Panc1 (cell line): ENCODE measurements around the gene MAP3K21. TPM values are rescaled to one million over a fixed set of nuclear protein-coding genes. Genes with fewer than 3 reads are reported as not detected.

Experiments used
- ATAC-seq: fragments of 200-7000 bp; cut with Tn5 transposase; 2 replicates; pipeline ENCODE4 v1.9.1; 2020; ENCODE audit warnings: mild to moderate bottlenecking, moderate library complexity
- BruUV-seq: library from RNA; stranded (reverse); fragments of 400-500 nt; replicated peaks from 2 replicates; lab custom pipeline; 2021; lab: Mats Ljungman, UMichigan
- CTCF ChIA-PET: fragments of 300-600 bp; sonication (Branson Sonifier 250); formaldehyde crosslinking; loops from one replicate; lab custom pipeline; 2022; ENCODE audit warnings: antibody characterized with exemption; lab: Charles Lee
- POLR2A ChIA-PET: fragments of 300-600 bp; sonication (Branson Sonifier 250); formaldehyde crosslinking; loops from one replicate; lab custom pipeline; 2022; ENCODE audit warnings: antibody characterized with exemption; lab: Charles Lee
- DNase-seq: peaks from one replicate; pipeline ENCODE4 v3.0.0-alpha.2; 2010; ENCODE audit warnings: low read depth, low spot score
- H3K27ac ChIP-seq: 2 replicates; pipeline ENCODE4 v1.5.1; 2011; ENCODE audit warnings: mild to moderate bottlenecking, low read length, inconsistent platforms
- H3K27me3 ChIP-seq: fragments of 200-500 bp; sonication (Bioruptor generic); 2 replicates; pipeline ENCODE4 v1.6.0; 2014; ENCODE audit warnings: low read length, inconsistent platforms; ENCODE audit not compliant: control insufficient read depth, insufficient read depth
- H3K36me3 ChIP-seq: fragments of 200-500 bp; sonication (Bioruptor generic); 2 replicates; pipeline ENCODE4 v1.5.1; 2014; ENCODE audit warnings: inconsistent platforms, mild to moderate bottlenecking, low read length, moderate library complexity; ENCODE audit not compliant: control insufficient read depth, insufficient read depth
- H3K4me1 ChIP-seq: 2 replicates; pipeline ENCODE4 v1.5.1; 2011; ENCODE audit warnings: inconsistent platforms, mild to moderate bottlenecking, low read length, moderate library complexity; ENCODE audit not compliant: control insufficient read depth, insufficient read depth
- H3K4me3 ChIP-seq, 2 experiments: 2 replicates each; pipeline ENCODE4 v1.5.1; 2011 to 2012; ENCODE audit warnings: low read depth in 2 of 2, low read length in 2 of 2, mild to moderate bottlenecking in 2 of 2, inconsistent platforms in 1 of 2, moderate library complexity in 1 of 2
- H3K9me3 ChIP-seq: fragments of 200-500 bp; sonication (Bioruptor generic); 2 replicates; pipeline ENCODE4 v1.5.1; 2014; ENCODE audit warnings: low read depth, mild to moderate bottlenecking, inconsistent platforms, low read length, moderate library complexity; ENCODE audit not compliant: control insufficient read depth, insufficient read depth
- CTCF ChIP-seq: fragments of 450-650 bp; IDR thresholded peaks from 2 replicates; pipeline ENCODE4 v1.5.1; 2017; ENCODE audit warnings: mild to moderate bottlenecking
- POLR2AphosphoS5 ChIP-seq: IDR thresholded peaks from 2 replicates; pipeline ENCODE4 v1.6.1; 2012; ENCODE audit warnings: mild to moderate bottlenecking, low read depth, low read length, moderate library complexity
- REST ChIP-seq, 2 experiments: IDR thresholded peaks; 2 replicates each; pipeline ENCODE4 v1.6.1; 2011 to 2012; ENCODE audit warnings: low read depth in 2 of 2, control low read depth in 1 of 2, low read length in 1 of 2, mild to moderate bottlenecking in 1 of 2, moderate library complexity in 1 of 2; ENCODE audit not compliant: insufficient read depth in 1 of 2
- SIN3A ChIP-seq: IDR thresholded peaks from 2 replicates; pipeline ENCODE4 v1.6.1; 2012; ENCODE audit warnings: low read depth, mild to moderate bottlenecking, low read length, moderate library complexity, borderline replicate concordance; ENCODE audit not compliant: insufficient read depth
- TCF7L2 ChIP-seq: IDR thresholded peaks from 2 replicates; pipeline ENCODE4 v1.6.1; 2011; ENCODE audit warnings: mild to moderate bottlenecking, low read depth, low read length, inconsistent platforms
- in situ Hi-C: cut with HindIII; loops from 2 replicates; pipeline ENCODE4 v1.10.0; 2016; ENCODE audit warnings: low sequenced_read_pairs, low pct_unique_long_range_greater_than_20kb
- intact Hi-C: fragments of 100-400 bp; cut with micrococcal nuclease; formaldehyde crosslinking; loops from one replicate; pipeline ENCODE4 v1.10.0; 2022; ENCODE audit not compliant: unreplicated experiment
- total RNA-seq: library from RNA; stranded (reverse); gene quantifications from one replicate; pipeline ENCODE4 v1.2.1, GENCODE V29; 2021; ENCODE audit not compliant: unreplicated experiment

Gene MAP3K21
- total RNA-seq, 1 experiment from 2014 or later, result 3.1 TPM

GRCh38 chr1:233282582-233282886 lies 45.0 kb upstream of the MAP3K21 start:
- ChIA-PET CTCF (no interaction called here), POLR2A (no interaction called here)
- intact Hi-C loops, result no loop called here
- Histone ChIP-seq H3K36me3 (no peaks in the 10 kb centered on the region), H3K9me3 (no peaks in the 10 kb centered on the region), H3K27ac (no peak overlapping the region), H3K4me3 (no peak overlapping the region), H3K27me3 (no peaks in the 10 kb centered on the region), H3K4me1 (no peaks in the 10 kb centered on the region)
- no peak for TF ChIP-seq SIN3A
- TF ChIP-seq REST (IDR thresholded peaks at IDR 0.05; ENCODE audit: insufficient read depth in 1 of 2, low read depth in 2 of 2, low read length in 1 of 2), result no peak
- no TSS peak for BruUV-seq
- no peak for ATAC-seq
- in situ Hi-C loops, result no loop called here
- no peak for DNase-seq

- intact Hi-C loops (no loop called here), in situ Hi-C loops (no loop called here)
- no peak for TF ChIP-seq CTCF
- TF ChIP-seq TCF7L2, result no peak
- no peak for TF ChIP-seq REST (IDR thresholded peaks at IDR 0.05; ENCODE audit: insufficient read depth in 1 of 2, low read depth in 2 of 2, low read length in 1 of 2)
- TF ChIP-seq POLR2AphosphoS5, result no peak
- TF ChIP-seq SIN3A, result no peak
- no peaks in the 10 kb centered on the region for H3K4me1 ChIP-seq
- no peak for DNase-seq
- no peaks in the 10 kb centered on the region for H3K9me3 ChIP-seq
- BruUV-seq, result no TSS peak
- POLR2A ChIA-PET, result no interaction called here
- ATAC-seq, result no peak
- H3K27ac ChIP-seq, result no peak overlapping the region
- no peaks in the 10 kb centered on the region for H3K36me3 ChIP-seq
- CTCF ChIA-PET, result no interaction called here
- no peaks in the 10 kb centered on the region for H3K27me3 ChIP-seq
- no peak overlapping the region for H3K4me3 ChIP-seq
These were observed 37.8 kb upstream of the MAP3K21 start for GRCh38 chr1:233289676-233290075.
